Mesenchymal stem cell (in vitro differentiated cells and primary cell): ENCODE results near the gene CCDC178.

Experiments
- DNase-seq: peaks from one replicate; pipeline ENCODE4 v3.0.0-alpha.2; 2013
- H2AFZ ChIP-seq: one replicate; pipeline ENCODE4 v1.6.1; 2013; ENCODE audit warnings: low read depth, mild to moderate bottlenecking, control low read depth, inconsistent platforms, low read length, moderate library complexity
- H2AK5ac ChIP-seq: 2 replicates; pipeline ENCODE4 v1.6.1; 2013; ENCODE audit warnings: low read length, moderate library complexity, mild to moderate bottlenecking, inconsistent platforms; ENCODE audit not compliant: severe bottlenecking
- H2BK120ac ChIP-seq: one replicate; pipeline ENCODE4 v1.6.1; 2013; ENCODE audit warnings: low read depth, mild to moderate bottlenecking, inconsistent platforms, low read length, moderate library complexity
- H2BK12ac ChIP-seq, 2 experiments: one replicate each; pipeline ENCODE4 v1.6.1; 2013; ENCODE audit warnings: inconsistent platforms in 2 of 2, low read length in 2 of 2, mild to moderate bottlenecking in 2 of 2, moderate library complexity in 2 of 2, control low read depth in 1 of 2
- H2BK15ac ChIP-seq: one replicate; pipeline ENCODE4 v1.6.1; 2013; ENCODE audit warnings: mild to moderate bottlenecking, low read depth, inconsistent platforms; ENCODE audit not compliant: poor library complexity, severe bottlenecking
- H2BK5ac ChIP-seq: 2 replicates; pipeline ENCODE4 v1.6.1; 2013; ENCODE audit warnings: low read depth, mild to moderate bottlenecking, low read length, control low read depth, inconsistent platforms; ENCODE audit not compliant: poor library complexity, severe bottlenecking
- H3K14ac ChIP-seq, 2 experiments: one replicate each; pipeline ENCODE4 v1.6.1; 2013; ENCODE audit warnings: inconsistent platforms in 2 of 2, low read length in 2 of 2, control low read depth in 1 of 2, mild to moderate bottlenecking in 1 of 2, moderate library complexity in 1 of 2
- H3K18ac ChIP-seq, 2 experiments: one replicate each; pipeline ENCODE4 v1.6.1; 2013; ENCODE audit warnings: inconsistent platforms in 2 of 2, low read length in 2 of 2, control low read depth in 1 of 2, low read depth in 1 of 2, mild to moderate bottlenecking in 1 of 2
- H3K23ac ChIP-seq, 2 experiments: one replicate each; pipeline ENCODE4 v1.6.1; 2013; ENCODE audit warnings: inconsistent platforms in 2 of 2, low read length in 2 of 2, mild to moderate bottlenecking in 2 of 2, moderate library complexity in 2 of 2, control low read depth in 1 of 2
- H3K27ac ChIP-seq: 2 replicates; pipeline ENCODE4 v1.5.1; 2013; ENCODE audit warnings: mild to moderate bottlenecking, moderate library complexity, low read length, control low read depth, inconsistent platforms; ENCODE audit not compliant: poor library complexity, severe bottlenecking
- H3K27me3 ChIP-seq, 2 experiments: 2 replicates each; pipeline versions ENCODE4 v1.6.1 to v1.7.0; 2013; ENCODE audit warnings: low read length in 2 of 2, mild to moderate bottlenecking in 2 of 2, moderate library complexity in 2 of 2, control low read depth in 1 of 2, inconsistent platforms in 1 of 2; ENCODE audit not compliant: control insufficient read depth in 1 of 2, insufficient read depth in 1 of 2
- H3K36me3 ChIP-seq, 2 experiments: 2 replicates each; pipeline versions ENCODE4 v1.6.1 to v1.7.0; 2013; ENCODE audit warnings: low read length in 2 of 2, control low read depth in 1 of 2, inconsistent platforms in 1 of 2, low read depth in 1 of 2, mild to moderate bottlenecking in 1 of 2; ENCODE audit not compliant: insufficient read depth in 2 of 2, control insufficient read depth in 1 of 2
- H3K4ac ChIP-seq, 2 experiments: one replicate each; pipeline ENCODE4 v1.6.1; 2013; ENCODE audit warnings: inconsistent platforms in 2 of 2, low read length in 2 of 2, mild to moderate bottlenecking in 2 of 2, moderate library complexity in 2 of 2, control low read depth in 1 of 2, low read depth in 1 of 2
- H3K4me1 ChIP-seq: 2 replicates; pipeline ENCODE4 v1.6.1; 2013; ENCODE audit warnings: low read depth, low read length, control low read depth; ENCODE audit not compliant: control insufficient read depth, insufficient read depth
- H3K4me2 ChIP-seq: 2 replicates; pipeline ENCODE4 v1.6.1; 2013; ENCODE audit warnings: low read length, mild to moderate bottlenecking, inconsistent platforms; ENCODE audit not compliant: poor library complexity, severe bottlenecking
- H3K4me3 ChIP-seq, 2 experiments: 2 replicates each; pipeline versions ENCODE4 v1.5.1 to v1.7.0; 2013; ENCODE audit warnings: low read length in 2 of 2, mild to moderate bottlenecking in 2 of 2, control low read depth in 1 of 2, low read depth in 1 of 2; ENCODE audit not compliant: insufficient read depth in 1 of 2
- H3K79me1 ChIP-seq: replicated peaks from 2 replicates; pipeline ENCODE4 v1.6.1; 2013; ENCODE audit warnings: mild to moderate bottlenecking, control low read depth, low read length, inconsistent platforms; ENCODE audit not compliant: poor library complexity, severe bottlenecking
- H3K9ac ChIP-seq: 2 replicates; pipeline ENCODE4 v1.7.0; 2013; ENCODE audit warnings: mild to moderate bottlenecking, low read length, moderate library complexity
- H3K9me3 ChIP-seq: 2 replicates; pipeline ENCODE4 v1.7.0; 2013; ENCODE audit warnings: mild to moderate bottlenecking, low read length; ENCODE audit not compliant: control insufficient read depth
- H4K8ac ChIP-seq: one replicate; pipeline ENCODE4 v1.6.1; 2013; ENCODE audit warnings: inconsistent platforms, mild to moderate bottlenecking, low read length, moderate library complexity
- H4K91ac ChIP-seq: one replicate; pipeline ENCODE4 v1.6.1; 2013; ENCODE audit warnings: mild to moderate bottlenecking, low read length, inconsistent platforms
- WGBS: methylation state at CpG from one replicate; pipeline ENCODE4 v1.1.7; 2013; ENCODE audit warnings: mixed read lengths; 5-methylcytosine and 5-hydroxymethylcytosine counted together

Gene CCDC178

DNA sequence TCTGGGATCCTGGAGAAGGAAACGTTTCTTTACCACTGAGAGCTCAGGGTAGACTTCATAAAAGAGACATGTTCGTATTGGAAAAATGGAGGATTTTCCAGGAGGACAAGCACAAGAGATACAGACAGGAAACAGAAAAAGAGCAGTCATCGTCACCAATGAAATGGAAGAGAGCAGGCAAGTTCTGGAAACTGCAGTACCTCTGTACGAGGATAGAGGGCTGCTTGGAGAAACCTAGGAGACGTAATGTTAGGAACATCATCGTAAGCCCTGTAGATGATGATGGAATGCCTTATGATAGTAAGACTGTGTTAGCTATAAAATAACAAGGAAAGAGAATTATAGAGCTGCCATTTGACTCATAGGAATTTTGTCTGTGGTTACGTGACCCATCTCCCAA lies 546.6 kb downstream of the CCDC178 start:
- H2AFZ ChIP-seq: no peak overlapping the region
- H3K27ac ChIP-seq: no peak overlapping the region
- H3K4me3 ChIP-seq: no peak overlapping the region
- DNase-seq: no peak
- no peak overlapping the region for H4K91ac ChIP-seq
- H3K14ac ChIP-seq: no peak overlapping the region
- H2AK5ac ChIP-seq: no peak overlapping the region
- no peak overlapping the region for H2BK12ac ChIP-seq
- H3K9me3 ChIP-seq: peaks cover 19% of the 10 kb centered on the region
- H3K36me3 ChIP-seq: no peaks in the 10 kb centered on the region
- no peak overlapping the region for H3K4me2 ChIP-seq
- H3K4ac ChIP-seq: no peak overlapping the region
- no peak overlapping the region for H2BK15ac ChIP-seq
- no peak overlapping the region for H3K23ac ChIP-seq
- H4K8ac ChIP-seq: no peak overlapping the region
- H2BK120ac ChIP-seq: no peak overlapping the region
- no peak overlapping the region for H3K18ac ChIP-seq
- no peaks in the 10 kb centered on the region for H3K79me1 ChIP-seq
- no peaks in the 10 kb centered on the region for H3K4me1 ChIP-seq
- WGBS: 95% methylated on average over 7 of the region's 7 CpGs
- no peak overlapping the region for H3K9ac ChIP-seq
- H3K27me3 ChIP-seq: no peaks in the 10 kb centered on the region
- H2BK5ac ChIP-seq: no peak overlapping the region

DNA sequence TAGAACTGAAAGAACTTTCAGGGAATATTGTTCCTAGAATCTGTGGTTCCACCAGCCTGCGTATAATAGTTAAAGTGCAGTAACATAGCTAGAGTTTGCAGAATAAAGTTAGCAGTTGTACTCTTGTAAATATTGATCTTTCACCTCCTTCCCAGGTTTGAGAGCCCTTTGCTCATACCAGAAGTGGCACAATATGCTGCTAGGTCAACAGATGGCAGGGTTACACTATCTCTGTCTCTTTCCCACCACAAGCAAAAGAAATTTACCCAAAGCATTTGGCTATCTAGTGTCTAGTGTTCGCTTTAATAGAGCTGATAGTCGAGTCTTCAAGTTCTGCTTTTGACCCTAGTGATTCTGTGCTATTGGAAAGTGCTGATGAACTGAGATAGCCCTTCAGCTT lies 548.7 kb downstream of the CCDC178 start:
- no peak overlapping the region for H3K18ac ChIP-seq
- H2AFZ ChIP-seq: no peak overlapping the region
- H2BK15ac ChIP-seq: no peak overlapping the region
- no peaks in the 10 kb centered on the region for H3K79me1 ChIP-seq
- no peak overlapping the region for H2BK12ac ChIP-seq
- H3K27ac ChIP-seq: no peak overlapping the region
- H3K4me3 ChIP-seq: no peak overlapping the region
- no peak overlapping the region for H2AK5ac ChIP-seq
- peaks cover 3% of the 10 kb centered on the region for H3K9me3 ChIP-seq
- no peak overlapping the region for H4K91ac ChIP-seq
- no peak overlapping the region for H3K23ac ChIP-seq
- peak; percentile 15 for DNase-seq
- WGBS: 84% methylated on average over 2 of the region's 3 CpGs
- no peak overlapping the region for H3K9ac ChIP-seq
- H4K8ac ChIP-seq: no peak overlapping the region
- no peak overlapping the region for H2BK120ac ChIP-seq
- H3K27me3 ChIP-seq: no peaks in the 10 kb centered on the region
- no peak overlapping the region for H3K4ac ChIP-seq
- H3K4me2 ChIP-seq: no peak overlapping the region
- no peak overlapping the region for H2BK5ac ChIP-seq
- no peaks in the 10 kb centered on the region for H3K4me1 ChIP-seq
- no peaks in the 10 kb centered on the region for H3K36me3 ChIP-seq
- no peak overlapping the region for H3K14ac ChIP-seq

DNA sequence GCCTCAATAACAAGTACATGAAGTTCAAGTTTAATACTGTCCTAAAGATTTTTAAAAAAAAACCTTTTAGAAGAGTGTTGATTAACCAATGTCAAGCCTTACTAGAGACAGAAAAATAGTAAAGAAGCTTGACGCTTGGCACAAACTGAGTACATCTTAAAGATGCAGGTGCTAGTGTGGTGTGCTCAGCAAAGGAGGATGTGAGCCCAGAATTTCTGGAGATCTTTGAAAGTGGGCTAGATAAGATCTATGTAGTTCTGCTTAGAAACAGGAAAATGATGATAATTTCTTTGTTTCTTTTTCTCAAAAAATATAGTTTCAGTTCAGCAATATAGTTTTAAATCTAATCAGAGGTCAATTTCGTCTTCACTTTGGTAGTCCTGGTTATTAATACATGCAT lies 549.4 kb downstream of the CCDC178 start:
- WGBS: 100% methylated on average over 1 of the region's 2 CpGs
- H3K4me3 ChIP-seq: no peak overlapping the region

DNA sequence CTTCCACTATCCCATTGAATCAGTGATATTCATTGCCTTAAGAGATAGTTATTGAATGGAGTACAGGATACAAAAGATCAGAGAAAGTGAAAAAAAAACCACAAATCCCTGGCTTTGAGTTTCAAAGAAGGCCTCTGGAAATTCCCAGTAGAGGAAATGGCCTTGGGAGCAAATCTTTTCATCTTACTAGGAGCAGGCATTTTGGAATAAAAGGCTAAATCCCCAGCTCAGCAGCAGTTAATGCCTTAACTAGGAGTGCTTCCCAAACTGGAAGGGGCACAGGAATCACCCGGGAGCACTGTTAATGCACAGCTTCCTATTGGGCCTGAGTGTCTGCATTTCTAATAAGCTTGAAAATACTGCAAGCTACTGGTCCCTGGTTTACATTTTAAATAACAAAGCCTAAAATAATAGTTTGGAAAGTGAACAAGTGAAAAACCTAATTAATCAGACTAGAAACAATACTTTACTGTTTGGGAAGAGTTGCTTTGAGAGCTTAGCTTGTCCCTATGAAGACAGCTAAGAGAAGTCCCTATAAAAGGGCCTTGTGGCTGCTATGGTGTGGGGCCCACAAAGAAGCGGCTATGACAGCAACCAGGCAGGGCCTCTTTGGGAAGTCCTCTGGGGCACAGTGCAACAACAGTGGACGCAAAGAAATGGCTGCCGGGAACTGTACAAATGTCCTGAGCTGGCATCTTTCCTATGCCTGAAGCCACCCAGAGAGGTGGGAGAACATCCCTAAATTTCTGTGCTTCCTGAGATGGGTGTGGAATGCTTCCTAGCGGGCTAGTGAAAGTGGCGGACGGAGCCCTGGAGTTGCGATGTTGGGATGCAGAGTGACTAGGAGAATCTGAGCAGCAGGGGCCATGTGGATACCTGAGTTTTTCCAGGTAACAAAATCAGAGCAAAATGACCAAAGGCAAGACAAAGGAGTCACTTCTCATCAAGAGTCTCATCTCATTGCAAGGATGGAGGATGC lies 550.6 kb downstream of the CCDC178 start:
- H3K4me3 ChIP-seq: no peak overlapping the region
- no peak overlapping the region for H3K14ac ChIP-seq
- H2AFZ ChIP-seq: peak overlapping the region; percentile 61
- H3K27ac ChIP-seq: no peak overlapping the region
- H3K4me2 ChIP-seq: no peak overlapping the region
- no peak overlapping the region for H2BK12ac ChIP-seq
- H2BK5ac ChIP-seq: no peak overlapping the region
- no peak overlapping the region for H3K18ac ChIP-seq
- H2BK15ac ChIP-seq: peak overlapping the region; percentile 60
- no peak overlapping the region for H2BK120ac ChIP-seq
- no peak overlapping the region for H4K91ac ChIP-seq
- H3K9me3 ChIP-seq: no peaks in the 10 kb centered on the region
- no peaks in the 10 kb centered on the region for H3K36me3 ChIP-seq
- H3K4ac ChIP-seq: no peak overlapping the region
- H3K23ac ChIP-seq: no peak overlapping the region
- no peaks in the 10 kb centered on the region for H3K4me1 ChIP-seq
- no peak overlapping the region for H2AK5ac ChIP-seq
- no peaks in the 10 kb centered on the region for H3K79me1 ChIP-seq
- WGBS: 85% methylated on average over 6 of the region's 8 CpGs
- DNase-seq: no peak
- H3K9ac ChIP-seq: no peak overlapping the region
- H4K8ac ChIP-seq: peak overlapping the region; percentile 40
- no peaks in the 10 kb centered on the region for H3K27me3 ChIP-seq

More for the DNA sequence above, 549.4 kb downstream of the CCDC178 start:
- Histone ChIP-seq H3K23ac (no peak overlapping the region), H2BK120ac (no peak overlapping the region), H3K79me1 (no peaks in the 10 kb centered on the region), H3K27ac (no peak overlapping the region), H4K91ac (no peak overlapping the region), H2BK15ac (no peak overlapping the region), H3K18ac (no peak overlapping the region), H2AK5ac (no peak overlapping the region), H3K4ac (no peak overlapping the region), H2BK12ac (no peak overlapping the region), H3K14ac (no peak overlapping the region), H3K27me3 (no peaks in the 10 kb centered on the region), H4K8ac (no peak overlapping the region), H3K4me2 (no peak overlapping the region), H3K4me1 (no peaks in the 10 kb centered on the region), H3K36me3 (no peaks in the 10 kb centered on the region), H3K9me3 (no peaks in the 10 kb centered on the region), H2AFZ (no peak overlapping the region), H3K9ac (no peak overlapping the region), H2BK5ac (no peak overlapping the region)
- DNase-seq: no peak
